COR-L47 (cell line): ENCODE results near the gene PUM2.
A peak's percentile ranks its signal among the peaks of the same experiment; 100 is the strongest.
"Not testable (repeated sequence)": the region's sequence is repeated elsewhere in the genome, so short reads cannot be mapped to it uniquely, and the experiment has no call there.

Experiments used
- DNase-seq: peaks from one replicate; lab custom pipeline; 2025; lab: John Stamatoyannopoulos, UW

The PUM2 gene

GRCh38 chr2:20288642-20289340 lies 61.9 kb downstream of the PUM2 start:
- DNase-seq: no peak

GRCh38 chr2:20282916-20283592 lies 67.6 kb downstream of the PUM2 start:
- DNase-seq: no peak

GRCh38 chr2:20281876-20282275 lies 68.8 kb downstream of the PUM2 start:
- DNase-seq: no peak

- no peak for DNase-seq
Measured at GRCh38 chr2:20273042-20273441, 77.6 kb downstream of the PUM2 start.

GRCh38 chr2:20268317-20268716 lies 82.3 kb downstream of the PUM2 start:
- DNase-seq: not testable (repeated sequence)

- no peak for DNase-seq
Measured at GRCh38 chr2:20267529-20267928, 83.1 kb downstream of the PUM2 start.

GRCh38 chr2:20264629-20265028 lies 86.0 kb downstream of the PUM2 start:
- no peak for DNase-seq

GRCh38 chr2:20257411-20257810 lies 93.2 kb downstream of the PUM2 start:
- DNase-seq: no peak

GRCh38 chr2:20254731-20255130 lies 95.9 kb downstream of the PUM2 start:
- no peak for DNase-seq

GRCh38 chr2:20250436-20250835 lies 100.2 kb downstream of the PUM2 start:
- DNase-seq: no peak

GRCh38 chr2:20249170-20249569 lies 101.5 kb downstream of the PUM2 start:
- DNase-seq: no peak

GRCh38 chr2:20247084-20247483 lies 103.6 kb downstream of the PUM2 start:
- DNase-seq: no peak

GRCh38 chr2:20243637-20244036 lies 107.0 kb downstream of the PUM2 start:
- not testable (repeated sequence) for DNase-seq

GRCh38 chr2:20242727-20243377 lies 107.8 kb downstream of the PUM2 start:
- DNase-seq: peak; percentile 16

GRCh38 chr2:20241973-20242726 lies 108.5 kb downstream of the PUM2 start:
- no peak for DNase-seq

GRCh38 chr2:20240291-20240690 lies 110.4 kb downstream of the PUM2 start:
- DNase-seq: not testable (repeated sequence)

- DNase-seq: no peak
Measured at GRCh38 chr2:20236496-20236895, 114.1 kb downstream of the PUM2 start.

- DNase-seq: no peak
Measured at GRCh38 chr2:20235655-20236305, 114.9 kb downstream of the PUM2 start.

- not testable (repeated sequence) for DNase-seq
Measured at GRCh38 chr2:20234597-20234996, 116.0 kb downstream of the PUM2 start.

- no peak for DNase-seq
Measured at GRCh38 chr2:20232837-20233207, 117.8 kb downstream of the PUM2 start.

- peak; percentile 84 for DNase-seq
Measured at GRCh38 chr2:20231598-20232026, 119.0 kb downstream of the PUM2 start.

- no peak for DNase-seq
Measured at GRCh38 chr2:20231159-20231558, 119.5 kb downstream of the PUM2 start.
